Measurements from ENCODE around the gene MSL2.

DNA sequence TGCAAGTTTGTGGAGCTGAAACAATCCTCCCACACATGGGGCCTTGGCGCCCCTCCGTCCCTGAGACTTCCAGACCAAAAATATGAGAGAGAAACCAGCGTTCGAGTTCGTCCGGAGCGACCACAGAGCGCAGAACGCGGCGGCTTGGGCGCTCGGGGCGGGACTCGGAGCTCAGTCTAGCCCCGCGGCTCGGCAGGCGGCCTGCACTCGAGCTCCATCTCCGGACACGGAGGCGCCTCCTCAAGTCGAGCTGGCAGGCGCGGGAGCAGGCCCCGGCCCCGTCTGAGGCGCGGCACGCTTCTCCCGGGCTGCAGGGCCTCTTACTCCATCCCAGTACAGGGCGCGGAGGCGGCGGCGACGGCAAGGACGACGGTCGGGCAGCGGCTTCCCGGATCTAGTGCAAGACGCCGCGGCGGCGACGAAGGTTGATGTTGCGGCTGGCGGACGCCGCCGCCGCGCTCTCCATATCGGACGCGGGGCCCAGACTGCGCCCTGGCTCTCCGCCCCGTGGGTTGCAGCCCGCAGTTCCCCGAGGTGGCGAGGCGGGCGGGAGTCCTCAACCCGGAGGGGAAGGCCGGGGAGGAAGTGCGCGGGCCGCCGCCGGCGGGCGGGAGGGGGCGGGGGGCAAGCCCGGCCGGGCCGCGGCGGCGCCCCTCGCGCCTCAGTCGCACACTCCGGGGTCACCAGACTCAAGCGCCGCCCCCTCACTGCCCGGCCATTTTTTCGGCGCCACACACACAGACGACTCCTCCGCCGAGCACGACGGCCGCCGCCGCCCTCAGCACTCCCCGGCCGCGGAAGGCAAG is 674 bp downstream of the MSL2 start:
- no peak for TF ChIP-seq SUZ12 (IDR thresholded peaks at IDR 0.05; ENCODE audit: extremely low read depth, insufficient read depth, insufficient read length)
- TF ChIP-seq ZNF274 (IDR thresholded peaks at IDR 0.05; ENCODE audit: low read depth, low read length) = no peak
